Parathyroid adenoma (tissue), 2 donors: ENCODE measurements around the gene SPOUT1.
"Not testable (repeated sequence)": the region's sequence is repeated elsewhere in the genome, so short reads cannot be mapped to it uniquely, and the experiment has no call there.

Experiments
- H2AFZ ChIP-seq: fragments of 300-600 bp; sonication (generic); one replicate; pipeline ENCODE4 v1.7.0; 2017; ENCODE audit warnings: antibody characterized with exemption, mild to moderate bottlenecking
- H3K27ac ChIP-seq: fragments of 300-600 bp; sonication (generic); one replicate; pipeline ENCODE4 v1.7.0; 2017
- H3K27me3 ChIP-seq: fragments of 300-600 bp; sonication (generic); one replicate; pipeline ENCODE4 v1.7.0; 2017; ENCODE audit warnings: low read length; ENCODE audit not compliant: control insufficient read depth, insufficient read depth
- H3K36me3 ChIP-seq: fragments of 300-600 bp; sonication (generic); one replicate; pipeline ENCODE4 v1.7.0; 2017; ENCODE audit warnings: low read length; ENCODE audit not compliant: control insufficient read depth, insufficient read depth
- H3K4me1 ChIP-seq: fragments of 300-600 bp; sonication (generic); one replicate; pipeline ENCODE4 v1.7.0; 2017; ENCODE audit warnings: control low read depth
- H3K4me2 ChIP-seq: fragments of 300-600 bp; sonication (generic); one replicate; pipeline ENCODE4 v1.7.0; 2017; ENCODE audit warnings: low read length
- H3K4me3 ChIP-seq: fragments of 300-600 bp; sonication (generic); one replicate; pipeline ENCODE4 v1.7.0; 2017; ENCODE audit warnings: low read depth, low read length
- H3K79me2 ChIP-seq: fragments of 300-600 bp; sonication (generic); one replicate; pipeline ENCODE4 v1.7.0; 2017; ENCODE audit warnings: control low read depth
- H3K9ac ChIP-seq: fragments of 300-600 bp; sonication (generic); one replicate; pipeline ENCODE4 v1.7.0; 2017; ENCODE audit warnings: mild to moderate bottlenecking
- H3K9me3 ChIP-seq: fragments of 300-600 bp; sonication (generic); one replicate; pipeline ENCODE4 v1.7.0; 2017; ENCODE audit warnings: low read length; ENCODE audit not compliant: control insufficient read depth
- TF ChIP-seq, protein P1 (sequence below): fragments of 300-600 bp; sonication (generic); IDR thresholded peaks from one replicate; pipeline ENCODE4 v1.7.0; 2017; ENCODE audit warnings: antibody characterized with exemption, mild to moderate bottlenecking
- donor health status: primary hyperparathyroidism.

The SPOUT1 gene

DNA sequence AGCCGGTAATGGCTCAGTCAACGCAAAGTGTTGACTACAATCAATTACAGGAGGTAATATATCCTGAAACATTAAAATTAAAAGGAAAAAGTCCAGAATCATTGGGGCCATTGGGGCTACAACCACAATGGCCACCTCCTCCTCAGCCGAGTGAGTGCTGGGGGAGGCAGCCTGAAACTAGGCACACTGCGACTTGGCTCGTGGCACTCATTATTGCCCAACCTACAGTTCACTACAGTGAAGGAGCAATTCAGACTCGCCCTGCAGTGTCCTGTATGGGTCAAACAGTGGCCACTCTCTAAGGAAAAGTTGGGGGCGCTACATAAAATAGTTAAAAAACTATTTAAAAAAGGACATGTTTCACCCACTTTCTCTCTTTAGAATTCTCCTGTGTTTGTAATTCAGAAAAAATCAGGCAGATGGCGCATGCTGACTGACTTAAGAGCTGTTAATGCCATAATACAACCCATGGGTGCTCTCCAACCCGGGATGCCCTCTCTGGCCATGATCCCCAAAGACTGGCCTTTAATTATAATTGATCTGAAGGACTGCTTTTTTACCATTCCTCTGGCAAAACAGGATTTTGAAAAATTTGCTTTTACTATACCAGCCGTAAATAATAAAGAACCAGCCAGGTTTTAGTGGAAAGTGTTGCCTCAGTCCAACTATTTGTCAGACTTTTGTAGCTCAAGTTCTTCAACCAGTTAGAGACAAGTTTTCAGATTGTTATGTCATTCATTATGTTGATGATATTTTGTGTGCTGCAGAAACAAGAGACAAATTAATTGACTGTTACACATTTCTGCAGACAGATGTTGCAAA is 22.4 kb upstream of the SPOUT1 start:
- not testable (repeated sequence) for H3K9me3 ChIP-seq, H3K9ac ChIP-seq
- TF ChIP-seq, protein P1, sequence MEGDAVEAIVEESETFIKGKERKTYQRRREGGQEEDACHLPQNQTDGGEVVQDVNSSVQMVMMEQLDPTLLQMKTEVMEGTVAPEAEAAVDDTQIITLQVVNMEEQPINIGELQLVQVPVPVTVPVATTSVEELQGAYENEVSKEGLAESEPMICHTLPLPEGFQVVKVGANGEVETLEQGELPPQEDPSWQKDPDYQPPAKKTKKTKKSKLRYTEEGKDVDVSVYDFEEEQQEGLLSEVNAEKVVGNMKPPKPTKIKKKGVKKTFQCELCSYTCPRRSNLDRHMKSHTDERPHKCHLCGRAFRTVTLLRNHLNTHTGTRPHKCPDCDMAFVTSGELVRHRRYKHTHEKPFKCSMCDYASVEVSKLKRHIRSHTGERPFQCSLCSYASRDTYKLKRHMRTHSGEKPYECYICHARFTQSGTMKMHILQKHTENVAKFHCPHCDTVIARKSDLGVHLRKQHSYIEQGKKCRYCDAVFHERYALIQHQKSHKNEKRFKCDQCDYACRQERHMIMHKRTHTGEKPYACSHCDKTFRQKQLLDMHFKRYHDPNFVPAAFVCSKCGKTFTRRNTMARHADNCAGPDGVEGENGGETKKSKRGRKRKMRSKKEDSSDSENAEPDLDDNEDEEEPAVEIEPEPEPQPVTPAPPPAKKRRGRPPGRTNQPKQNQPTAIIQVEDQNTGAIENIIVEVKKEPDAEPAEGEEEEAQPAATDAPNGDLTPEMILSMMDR: peak; percentile 51

DNA sequence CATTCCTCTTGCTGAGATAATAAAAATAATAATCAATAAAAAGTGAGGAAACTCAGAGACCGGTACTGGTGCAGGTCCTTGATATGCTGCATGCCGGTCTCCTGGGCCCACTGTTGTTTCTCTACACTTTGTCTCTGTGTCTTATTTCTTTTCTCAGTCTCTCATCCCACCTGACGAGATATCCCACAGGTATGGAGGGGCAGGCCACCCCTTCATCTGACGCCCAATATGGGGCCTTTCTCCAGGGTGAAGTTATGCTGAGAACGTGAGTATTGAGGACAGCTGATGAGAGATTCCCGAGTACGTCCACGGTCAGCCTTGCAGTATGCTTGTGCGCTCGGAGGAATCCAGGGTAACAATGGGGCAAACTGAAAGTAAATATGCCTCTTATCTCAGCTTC is 21.4 kb upstream of the SPOUT1 start:
- not testable (repeated sequence) for H3K4me1 ChIP-seq, H3K4me2 ChIP-seq, H3K9ac ChIP-seq, H3K9me3 ChIP-seq, H3K27me3 ChIP-seq, H3K79me2 ChIP-seq, H2AFZ ChIP-seq, H3K27ac ChIP-seq, H3K4me3 ChIP-seq, H3K36me3 ChIP-seq

More for the DNA sequence above, 22.4 kb upstream of the SPOUT1 start:
- H3K4me3 ChIP-seq, H3K27me3 ChIP-seq, H3K27ac ChIP-seq, H2AFZ ChIP-seq, H3K79me2 ChIP-seq, H3K4me2 ChIP-seq, H3K4me1 ChIP-seq, H3K36me3 ChIP-seq: not testable (repeated sequence)

DNA sequence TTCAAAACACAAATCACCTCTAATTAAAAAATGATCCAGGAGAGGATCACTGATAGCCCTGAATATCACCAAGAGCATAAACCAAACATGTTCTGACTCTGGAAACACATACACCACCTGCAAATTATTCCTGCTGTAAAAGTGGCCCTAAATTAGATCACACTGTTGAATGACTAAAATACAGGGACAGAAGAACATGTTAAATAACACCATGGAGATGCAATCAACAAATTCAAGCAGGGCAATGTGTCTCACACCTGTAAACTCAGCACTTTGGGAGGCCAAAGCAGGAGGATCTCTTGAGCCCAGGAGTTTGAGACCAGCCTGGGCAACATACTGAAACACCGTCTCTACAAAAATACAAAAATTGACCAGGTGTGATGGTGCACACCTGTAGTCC is 18.2 kb upstream of the SPOUT1 start:
- Histone ChIP-seq H3K4me2 (no peak overlapping the region), H3K4me1 (peaks cover 4% of the 10 kb centered on the region), H3K4me3 (no peak overlapping the region), H3K27ac (no peak overlapping the region), H3K9ac (no peak overlapping the region), H3K27me3 (no peaks in the 10 kb centered on the region), H3K79me2 (no peaks in the 10 kb centered on the region), H3K9me3 (no peaks in the 10 kb centered on the region), H2AFZ (no peak overlapping the region), H3K36me3 (no peaks in the 10 kb centered on the region)
- TF ChIP-seq, protein P1: no peak

DNA sequence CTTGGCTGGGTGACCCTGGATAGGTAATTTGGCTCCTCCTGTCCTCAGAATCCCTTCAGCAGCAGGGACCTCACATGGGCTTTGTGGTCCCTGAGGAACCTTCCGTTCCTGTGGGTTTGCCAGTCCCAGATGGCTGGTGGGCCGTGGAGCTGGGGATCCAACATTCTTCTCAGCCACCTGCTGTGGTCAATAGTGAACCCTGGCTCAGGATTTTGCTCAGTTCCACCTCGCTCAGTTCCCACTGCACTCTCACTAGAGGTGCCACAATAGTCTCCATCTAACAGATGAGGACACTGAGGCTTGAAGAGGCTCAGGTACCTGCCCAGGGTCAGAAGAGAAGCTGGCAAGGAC is 17.1 kb upstream of the SPOUT1 start:
- Histone ChIP-seq H3K9ac (no peak overlapping the region), H3K27ac (no peak overlapping the region), H3K79me2 (no peaks in the 10 kb centered on the region), H3K27me3 (no peaks in the 10 kb centered on the region), H2AFZ (no peak overlapping the region), H3K4me3 (no peak overlapping the region), H3K9me3 (no peaks in the 10 kb centered on the region), H3K4me2 (no peak overlapping the region), H3K36me3 (no peaks in the 10 kb centered on the region), H3K4me1 (no peaks in the 10 kb centered on the region)
- TF ChIP-seq, protein P1: no peak

DNA sequence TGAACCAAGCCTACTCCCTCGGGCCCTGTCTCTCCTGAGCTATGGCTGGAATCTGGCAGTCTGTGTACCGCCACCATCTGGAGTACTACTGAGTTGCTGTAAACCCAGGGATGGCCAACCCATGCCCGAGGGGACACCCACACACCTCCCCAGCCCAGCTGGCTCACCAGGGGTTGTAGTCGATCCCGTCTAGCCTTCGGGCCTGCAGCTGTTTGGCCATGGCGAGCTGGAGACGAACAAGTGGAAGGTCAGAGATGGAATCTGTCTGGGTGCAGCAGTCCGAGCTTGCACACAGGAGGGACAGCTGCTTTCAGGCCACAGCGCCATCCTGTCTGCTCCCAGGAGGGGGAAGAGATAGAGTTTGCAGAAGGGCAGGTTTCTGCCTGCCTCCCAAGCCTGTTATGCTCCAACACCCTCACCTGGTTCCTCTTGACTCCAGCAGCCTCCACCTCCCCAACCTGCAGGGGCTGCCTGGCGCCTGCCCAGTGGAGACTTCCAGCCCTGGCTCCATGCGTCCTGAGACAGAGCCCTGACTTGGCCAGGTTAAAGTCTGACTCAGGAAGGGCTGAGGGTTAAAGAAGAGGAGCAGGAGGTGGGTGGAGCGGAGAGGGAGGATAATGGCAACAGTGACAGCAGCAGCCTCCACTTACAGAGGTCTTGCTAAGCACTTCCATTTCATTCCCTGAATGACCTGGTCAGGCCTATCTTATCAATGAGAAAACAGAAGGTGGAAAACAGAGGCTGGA is 15.8 kb upstream of the SPOUT1 start:
- no peak overlapping the region for H3K4me3 ChIP-seq
- H3K79me2 ChIP-seq: no peaks in the 10 kb centered on the region
- H3K9ac ChIP-seq: no peak overlapping the region
- TF ChIP-seq, protein P1: no peak
- no peaks in the 10 kb centered on the region for H3K9me3 ChIP-seq
- no peaks in the 10 kb centered on the region for H3K4me1 ChIP-seq
- no peaks in the 10 kb centered on the region for H3K27me3 ChIP-seq
- H3K4me2 ChIP-seq: no peak overlapping the region
- H2AFZ ChIP-seq: no peak overlapping the region
- H3K36me3 ChIP-seq: no peaks in the 10 kb centered on the region
- no peak overlapping the region for H3K27ac ChIP-seq

DNA sequence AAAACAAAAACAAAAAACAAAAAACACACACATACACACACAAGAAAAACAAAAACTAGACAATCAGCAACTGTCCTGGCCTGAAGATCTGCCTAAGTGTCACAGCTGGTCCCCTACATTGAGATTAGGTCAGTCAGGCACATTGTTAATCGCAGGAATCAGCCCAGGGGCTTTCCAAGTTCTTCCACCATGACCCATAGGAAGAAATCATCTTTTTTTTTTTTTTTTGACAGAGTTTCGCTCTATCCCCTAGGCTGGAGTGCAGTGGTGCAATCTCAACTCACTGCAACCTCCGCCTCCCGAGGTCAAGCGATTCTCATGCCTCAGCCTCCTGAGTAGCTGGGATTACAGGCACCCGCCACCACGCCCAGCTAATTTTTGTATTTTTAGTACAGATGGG is 13.6 kb upstream of the SPOUT1 start:
- not testable (repeated sequence) for H3K9ac ChIP-seq, H2AFZ ChIP-seq, H3K4me2 ChIP-seq, H3K4me3 ChIP-seq, H3K4me1 ChIP-seq, H3K9me3 ChIP-seq, H3K79me2 ChIP-seq, H3K27ac ChIP-seq, H3K27me3 ChIP-seq, H3K36me3 ChIP-seq
